ENCODE measurements around the gene C1orf159.
"Not testable (repeated sequence)": the region's sequence is repeated elsewhere in the genome, so short reads cannot be mapped to it uniquely, and the experiment has no call there.

C1orf159 gene

DNA sequence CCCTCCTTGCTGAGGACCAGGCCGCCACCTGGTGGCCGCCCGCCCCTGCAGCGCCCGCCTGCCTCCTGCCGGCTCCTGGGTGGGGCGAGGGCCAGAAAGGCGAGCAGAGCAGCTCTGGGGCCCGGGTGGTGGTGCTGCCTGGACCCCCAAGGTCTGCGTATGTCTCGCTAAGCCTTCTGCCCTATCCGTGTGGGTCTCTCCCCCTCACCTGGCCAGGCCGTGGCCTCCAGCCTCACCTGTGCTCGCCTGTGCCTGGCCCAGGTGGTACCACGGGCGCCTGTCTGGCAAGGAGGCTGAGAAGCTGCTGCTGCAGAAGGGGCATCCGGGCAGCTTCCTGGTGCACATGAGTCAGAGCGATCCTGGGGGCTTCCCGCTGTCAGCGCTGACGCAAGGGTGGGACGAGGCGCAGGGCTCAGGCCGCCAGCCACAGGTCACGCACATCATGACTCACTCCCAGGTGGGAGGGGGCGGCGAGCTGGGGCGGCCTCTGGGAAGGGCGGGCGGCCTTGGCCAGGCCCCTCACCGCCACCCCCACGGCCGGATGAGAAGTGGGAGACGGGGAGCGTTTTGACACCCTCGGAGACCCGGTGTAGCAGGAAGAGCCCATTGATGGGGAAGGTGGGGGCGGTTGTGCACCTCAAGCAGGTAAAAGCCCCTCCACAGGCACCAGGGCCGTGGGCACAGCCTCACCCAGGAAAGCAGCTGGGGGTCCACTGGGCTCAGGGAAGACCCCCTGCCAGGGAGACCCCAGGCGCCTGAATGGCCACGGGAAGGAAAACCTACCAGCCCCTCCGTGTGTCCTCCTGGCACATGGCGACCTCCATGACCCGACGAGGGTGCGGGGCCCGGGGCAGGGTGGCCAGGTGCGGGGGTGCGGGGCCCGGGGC, 51.7 kb downstream of the C1orf159 start:
- DNase-seq, result no peak

DNA sequence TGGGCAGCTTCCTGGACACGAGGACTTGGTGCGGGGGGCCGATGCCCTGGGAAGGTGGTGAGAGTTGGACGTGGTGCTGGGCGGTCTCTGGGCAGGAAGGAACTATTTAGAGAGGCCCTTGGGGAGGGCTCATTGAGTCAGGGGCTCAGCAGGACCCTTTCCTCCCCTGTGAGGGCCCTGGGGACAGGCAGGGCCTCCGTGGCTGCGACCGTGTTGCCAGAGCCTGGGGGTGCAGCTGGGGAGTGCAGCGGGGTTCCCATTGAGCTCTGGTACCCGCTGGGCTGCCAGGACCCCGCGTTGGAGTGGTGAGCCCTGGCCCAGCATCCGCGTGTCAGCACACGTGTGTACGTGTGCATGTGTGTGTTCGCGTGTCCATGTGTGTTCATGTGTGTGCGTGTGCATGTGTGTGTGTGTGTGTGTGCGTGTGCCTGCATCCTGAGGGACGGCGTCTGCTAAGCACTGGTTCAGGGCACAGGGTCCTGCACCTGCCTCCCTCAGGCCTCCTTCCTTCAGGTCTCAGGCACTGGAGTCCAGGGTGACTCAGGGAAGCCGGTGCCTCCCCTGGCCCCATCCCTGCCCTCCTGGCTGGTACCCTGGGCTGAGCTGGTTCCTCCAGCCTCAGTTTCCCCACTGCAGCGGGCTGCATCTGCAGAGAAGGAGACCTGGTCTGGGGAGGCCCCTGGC, 52.5 kb downstream of the C1orf159 start:
- DNase-seq, result no peak

DNA sequence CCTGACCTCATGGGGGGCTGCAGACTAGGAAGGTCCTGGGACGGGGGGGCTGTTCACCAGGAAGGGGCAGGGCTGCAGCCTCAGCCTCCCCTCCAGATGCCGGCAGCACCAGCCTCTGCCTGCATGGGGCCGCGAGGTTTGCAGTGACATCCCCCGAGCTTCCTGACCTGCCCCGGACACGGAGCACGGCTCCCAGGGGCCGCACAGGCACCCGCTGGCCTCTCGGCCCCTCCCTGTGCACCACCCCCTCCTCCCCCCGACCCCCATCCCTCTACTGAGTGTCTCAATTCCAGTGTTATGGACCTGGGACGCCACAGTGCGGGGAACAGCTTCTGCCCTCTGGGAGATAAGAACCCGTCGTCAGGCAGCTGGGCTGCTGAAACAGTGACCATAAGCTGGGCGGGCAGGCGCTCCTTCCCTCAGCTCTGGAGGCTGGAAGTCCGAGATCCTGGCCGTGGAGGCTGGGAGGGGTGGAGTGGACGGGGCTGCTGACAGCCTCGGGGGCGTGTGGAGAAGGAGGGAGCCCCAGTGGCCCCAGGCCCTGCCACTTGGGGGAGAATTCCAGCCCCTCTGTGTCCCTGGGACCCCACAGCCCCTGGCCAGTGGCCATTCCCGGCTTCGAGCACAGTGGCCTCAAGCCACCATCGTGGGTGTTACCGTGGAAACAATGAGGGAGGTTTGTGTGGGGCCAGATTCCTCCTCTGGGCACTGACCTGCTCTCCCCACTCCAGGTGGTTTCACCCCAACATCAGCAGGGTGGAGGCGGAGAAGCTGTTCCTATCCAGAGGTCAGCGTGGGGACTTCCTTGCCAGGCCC, 53.3 kb downstream of the C1orf159 start:
- DNase-seq, result no peak

DNA sequence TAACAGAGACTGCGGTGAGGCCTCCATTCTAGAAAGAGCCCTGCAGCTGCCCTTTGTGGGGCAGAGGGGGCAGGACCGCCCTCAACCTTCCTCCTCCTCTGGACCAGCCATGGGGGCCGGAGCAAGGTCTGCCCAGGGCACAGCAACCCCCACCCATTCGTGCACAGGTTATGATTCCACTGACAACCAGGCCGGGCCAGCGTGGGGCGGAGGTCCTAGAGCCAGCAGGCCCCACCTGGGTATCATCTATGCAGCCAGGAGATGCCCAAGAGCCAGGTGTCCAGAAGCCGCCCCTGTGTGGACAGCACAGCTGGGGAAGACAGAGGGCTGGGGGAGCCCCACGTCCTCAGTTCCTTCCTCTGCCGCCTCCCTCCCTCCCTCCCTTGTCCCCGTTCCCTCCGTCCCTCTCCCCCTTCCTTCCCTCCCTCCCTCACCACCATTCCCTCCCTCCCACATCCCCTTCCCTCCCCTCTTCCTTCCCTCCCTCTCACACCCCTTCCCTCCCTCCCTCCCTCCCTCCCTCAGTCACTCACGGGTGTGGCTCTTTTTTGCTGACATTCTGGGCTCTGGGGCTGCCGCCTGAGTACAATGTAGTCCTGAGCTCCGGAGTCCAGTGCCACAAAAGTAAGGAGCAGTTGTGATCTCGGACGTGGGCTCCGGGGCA, 54.1 kb downstream of the C1orf159 start:
- no peak for DNase-seq

DNA sequence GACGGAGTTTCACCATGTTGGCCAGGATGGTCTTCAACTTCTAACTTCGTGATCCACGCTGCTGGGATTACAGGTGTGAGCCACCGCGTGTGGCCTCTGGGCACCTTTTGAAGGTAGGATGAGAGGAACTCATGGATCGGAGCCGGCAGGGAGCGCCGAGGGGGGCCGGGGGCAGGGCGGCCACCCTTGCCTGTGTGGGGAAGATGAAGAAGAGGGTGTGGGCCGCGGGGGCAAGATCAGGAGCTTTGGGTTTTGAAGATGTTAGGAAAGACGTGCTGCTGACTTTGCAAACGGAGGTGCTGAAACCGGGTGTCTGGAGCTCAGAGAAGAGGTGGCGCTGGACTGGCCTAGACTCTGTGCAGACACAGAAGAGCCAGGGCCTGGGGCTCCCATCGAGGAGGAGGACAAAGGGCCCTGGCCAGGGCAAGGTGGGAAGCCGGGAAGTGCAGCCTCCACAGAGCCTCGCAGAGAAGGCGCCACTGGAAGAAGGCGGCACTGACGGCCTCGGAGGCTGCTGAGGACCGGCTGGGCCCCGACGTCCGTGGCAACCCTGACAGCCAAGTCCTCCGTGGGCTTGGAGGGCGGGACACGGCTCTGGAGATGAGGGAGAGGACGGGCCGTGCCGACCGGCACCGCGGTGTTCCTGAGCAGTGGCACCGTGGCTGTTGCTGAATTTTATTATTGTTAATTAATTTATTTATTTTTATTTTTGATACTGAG, 55.4 kb downstream of the C1orf159 start:
- no peak for DNase-seq

DNA sequence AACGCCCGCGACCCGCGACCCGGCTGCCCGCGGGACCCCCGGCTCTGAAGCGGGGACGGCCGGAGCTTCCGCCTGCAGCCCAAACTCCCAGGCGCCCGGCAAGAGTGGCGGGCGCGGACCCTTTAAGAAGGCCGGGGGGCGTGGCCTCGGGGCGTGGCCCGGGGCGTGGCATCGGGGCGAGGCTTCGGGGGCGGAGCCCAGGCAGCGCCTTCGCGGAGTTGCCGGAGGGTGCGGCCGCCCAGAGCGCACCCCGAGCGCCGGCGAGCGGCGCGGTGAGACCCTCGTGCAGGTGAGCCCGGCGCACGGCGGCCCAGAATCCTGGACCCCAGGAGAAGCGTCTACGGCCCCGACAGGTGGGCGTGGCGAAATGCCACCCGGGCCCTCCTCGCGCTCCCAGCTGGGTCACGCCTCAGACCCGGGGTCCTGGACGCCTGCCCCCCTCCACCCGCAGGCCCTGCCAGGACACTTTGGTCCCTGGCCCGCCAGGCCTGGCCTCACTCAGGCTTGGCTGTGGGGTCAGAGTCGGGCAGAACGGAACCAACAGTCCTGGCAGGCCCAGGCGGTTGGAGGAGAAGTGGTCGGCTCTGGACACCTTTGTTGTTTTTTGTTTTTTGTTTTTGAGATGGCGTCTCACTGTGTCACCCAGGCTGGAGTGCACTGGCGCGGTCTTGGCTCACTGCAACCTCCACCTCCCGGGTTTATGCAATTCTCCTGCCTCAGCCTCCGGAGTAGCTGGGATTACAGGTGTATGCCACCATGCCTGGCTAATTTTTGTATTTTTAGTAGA, 56.2 kb downstream of the C1orf159 start:
- no peak for DNase-seq

DNA sequence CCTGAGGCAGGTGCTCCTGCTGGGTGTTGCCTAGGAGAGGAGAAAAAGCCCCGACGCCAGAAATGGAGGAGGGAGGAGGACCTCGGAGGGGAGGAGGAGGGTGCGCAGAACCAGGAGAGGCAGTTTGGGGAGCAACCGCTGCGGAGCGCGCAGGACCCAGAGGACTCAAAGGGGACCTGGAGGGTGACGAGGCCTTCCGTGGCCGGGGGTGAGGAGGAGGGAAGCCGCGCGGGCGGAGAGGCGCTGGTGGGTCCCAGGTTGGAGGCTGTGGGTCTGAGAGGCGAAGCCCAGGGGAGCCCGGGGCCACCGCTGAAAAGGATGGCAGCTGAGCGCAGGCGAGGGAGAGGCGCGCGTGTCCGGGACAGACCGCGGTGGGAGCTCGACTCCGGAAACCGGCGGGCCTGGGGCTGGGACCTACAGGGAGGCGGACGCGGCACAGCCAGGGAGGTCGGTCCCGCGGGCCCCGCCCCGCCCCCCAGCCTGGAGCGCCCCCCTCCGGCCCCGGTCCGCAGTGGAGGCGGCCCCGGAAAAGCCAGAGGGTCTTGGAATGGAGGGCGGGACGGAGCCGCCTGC, 56.9 kb downstream of the C1orf159 start:
- no peak for DNase-seq

DNA sequence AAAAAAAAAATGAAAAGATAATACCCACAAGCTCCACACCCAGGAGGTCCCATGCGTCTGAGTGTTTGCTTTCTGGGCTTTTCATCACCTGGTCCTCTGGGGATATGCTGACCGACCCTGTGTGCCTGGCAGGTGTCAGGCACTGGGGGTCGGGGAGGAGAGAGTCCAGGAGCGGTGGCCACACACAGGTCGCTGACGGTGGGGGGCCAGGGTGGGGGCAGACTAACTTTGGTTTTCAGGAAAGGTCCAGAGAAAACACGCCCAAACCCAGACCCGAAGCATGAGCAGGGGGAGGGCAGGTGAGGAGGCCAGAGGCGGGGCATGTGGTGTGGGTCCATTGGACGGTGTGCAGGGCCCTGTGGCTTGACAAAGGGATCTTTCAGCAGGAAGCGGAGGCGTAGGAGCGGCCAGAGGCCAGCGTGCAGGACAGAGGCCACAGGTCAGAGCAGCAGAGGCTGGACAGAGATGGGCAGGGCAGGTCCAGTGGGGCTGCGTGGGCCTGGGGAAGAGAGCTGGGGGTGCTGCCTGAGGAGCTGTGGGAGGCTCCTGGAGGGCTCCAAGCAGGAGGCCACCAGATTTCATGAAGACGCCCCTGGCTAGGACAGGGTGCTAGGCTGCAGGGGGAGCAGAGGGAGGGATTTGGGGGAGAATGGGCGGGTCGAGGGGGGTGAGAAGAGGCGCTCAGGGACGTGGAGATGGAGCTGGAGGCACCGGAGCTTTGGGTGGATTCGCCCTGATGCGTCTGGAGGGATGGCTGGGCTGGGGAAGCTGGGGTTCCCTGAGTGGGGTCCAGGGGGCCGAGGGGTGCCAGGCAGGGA, 57.6 kb downstream of the C1orf159 start:
- DNase-seq, result no peak

DNA sequence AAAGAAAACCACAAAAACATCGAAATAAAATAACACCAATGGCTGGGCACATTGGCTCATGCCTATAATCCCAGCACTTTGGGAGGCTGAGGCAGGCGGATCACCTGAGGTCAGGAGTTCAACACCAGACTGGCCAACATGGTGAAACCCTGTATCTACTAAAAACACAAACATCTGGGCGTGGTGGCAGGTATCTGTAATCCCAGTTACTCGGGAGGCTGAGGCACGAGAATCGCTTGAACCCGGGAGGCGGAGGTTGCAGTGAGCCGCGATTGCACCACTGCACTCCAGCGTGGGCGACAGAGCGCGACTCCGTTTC, 58.2 kb downstream of the C1orf159 start:
- not testable (repeated sequence) for DNase-seq

DNA sequence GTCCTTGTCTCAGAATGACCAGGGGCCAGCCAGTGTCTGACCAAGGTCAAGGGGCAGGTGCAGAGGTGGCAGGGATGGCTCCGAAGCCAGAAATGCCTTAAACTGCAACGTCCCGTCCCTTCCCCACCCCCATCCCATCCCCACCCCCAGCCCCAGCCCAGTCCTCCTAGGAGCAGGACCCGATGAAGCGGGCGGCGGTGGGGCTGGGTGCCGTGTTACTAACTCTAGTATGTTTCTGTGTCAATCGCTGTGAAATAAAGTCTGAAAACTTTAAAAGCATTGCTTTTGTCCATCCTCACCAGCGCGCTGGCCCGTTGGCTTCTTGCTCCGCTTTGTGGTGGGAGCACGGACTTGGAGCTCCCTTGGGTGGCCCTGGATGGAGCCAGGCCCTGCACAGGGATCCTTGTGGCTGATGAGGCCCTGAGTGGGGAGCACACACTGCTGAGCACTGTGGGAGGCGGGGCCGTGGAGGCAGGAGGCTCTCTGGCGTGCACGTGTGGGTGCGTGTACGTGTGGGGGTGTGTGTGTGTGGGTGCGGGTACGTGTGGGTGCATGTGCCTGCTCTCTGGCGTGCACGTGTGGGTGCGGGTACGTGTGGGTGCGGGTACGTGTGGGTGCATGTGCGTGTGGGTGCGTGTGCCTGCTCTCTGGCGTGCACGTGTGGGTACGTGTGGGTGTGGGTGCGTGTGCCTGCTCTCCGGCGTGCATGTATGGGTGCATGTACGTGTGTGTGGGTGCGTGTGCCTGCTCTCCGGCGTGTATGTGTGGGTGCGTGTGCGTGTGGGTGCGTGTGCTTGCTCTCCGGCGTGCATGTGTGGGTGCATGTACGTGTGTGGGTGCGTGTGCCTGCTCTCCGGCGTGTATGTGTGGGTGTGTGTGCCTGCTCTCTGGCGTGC, 59.8 kb downstream of the C1orf159 start:
- DNase-seq, result no peak

DNA sequence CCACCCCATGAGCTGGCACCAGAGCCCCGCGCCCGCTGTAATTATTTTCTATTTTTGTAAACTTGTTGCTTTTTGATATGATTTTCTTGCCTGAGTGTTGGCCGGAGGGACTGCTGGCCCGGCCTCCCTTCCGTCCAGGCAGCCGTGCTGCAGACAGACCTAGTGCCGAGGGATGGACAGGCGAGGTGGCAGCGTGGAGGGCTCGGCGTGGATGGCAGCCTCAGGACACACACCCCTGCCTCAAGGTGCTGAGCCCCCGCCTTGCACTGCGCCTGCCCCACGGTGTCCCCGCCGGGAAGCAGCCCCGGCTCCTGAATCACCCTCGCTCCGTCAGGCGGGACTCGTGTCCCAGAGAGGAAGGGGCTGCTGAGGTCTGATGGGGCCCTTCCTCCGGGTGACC, 60.9 kb downstream of the C1orf159 start:
- no peak for DNase-seq

DNA sequence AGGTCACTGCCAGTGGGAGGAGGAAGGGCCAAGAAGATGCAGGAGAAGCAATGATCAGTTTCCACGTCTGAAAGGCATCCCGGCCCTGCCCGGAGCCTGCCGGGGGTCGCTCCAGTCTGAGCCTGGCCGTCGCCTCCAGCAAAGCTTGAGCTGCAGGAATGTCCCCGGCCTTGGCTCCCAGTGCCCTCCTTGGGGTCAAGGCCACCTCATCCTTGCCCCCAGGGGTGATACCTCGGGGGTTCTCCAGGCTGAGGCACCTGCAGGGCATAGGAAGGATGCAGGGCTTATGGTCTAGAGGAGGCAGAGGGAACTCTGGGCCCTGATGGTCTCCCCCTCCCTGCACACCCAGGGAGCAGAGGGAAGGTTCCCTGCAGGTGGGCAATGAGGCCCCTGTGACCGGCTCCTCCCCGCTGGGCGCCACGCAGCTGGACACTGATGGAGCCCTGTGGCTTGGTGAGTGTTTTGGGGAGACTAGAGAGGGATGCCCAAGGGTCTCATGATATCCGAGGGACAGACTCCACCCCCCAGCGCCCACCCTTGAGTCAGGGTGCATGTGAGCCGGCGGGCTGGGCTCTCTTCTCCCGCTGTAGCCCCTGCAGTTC, 61.7 kb downstream of the C1orf159 start:
- DNase-seq, result no peak

DNA sequence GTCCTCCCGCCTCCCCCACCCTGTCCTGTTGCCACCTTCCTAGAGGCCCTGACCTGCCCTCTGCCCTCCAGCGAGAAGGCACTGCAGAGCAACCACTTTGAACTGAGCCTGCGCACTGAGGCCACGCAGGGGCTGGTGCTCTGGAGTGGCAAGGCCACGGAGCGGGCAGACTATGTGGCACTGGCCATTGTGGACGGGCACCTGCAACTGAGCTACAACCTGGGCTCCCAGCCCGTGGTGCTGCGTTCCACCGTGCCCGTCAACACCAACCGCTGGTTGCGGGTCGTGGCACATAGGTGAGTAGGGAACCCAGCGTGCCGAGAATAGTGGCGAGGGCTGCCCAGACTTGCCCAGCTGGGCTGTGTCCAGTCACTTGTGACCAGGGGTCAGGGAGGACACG, 62.2 kb downstream of the C1orf159 start:
- DNase-seq, result no peak

DNA sequence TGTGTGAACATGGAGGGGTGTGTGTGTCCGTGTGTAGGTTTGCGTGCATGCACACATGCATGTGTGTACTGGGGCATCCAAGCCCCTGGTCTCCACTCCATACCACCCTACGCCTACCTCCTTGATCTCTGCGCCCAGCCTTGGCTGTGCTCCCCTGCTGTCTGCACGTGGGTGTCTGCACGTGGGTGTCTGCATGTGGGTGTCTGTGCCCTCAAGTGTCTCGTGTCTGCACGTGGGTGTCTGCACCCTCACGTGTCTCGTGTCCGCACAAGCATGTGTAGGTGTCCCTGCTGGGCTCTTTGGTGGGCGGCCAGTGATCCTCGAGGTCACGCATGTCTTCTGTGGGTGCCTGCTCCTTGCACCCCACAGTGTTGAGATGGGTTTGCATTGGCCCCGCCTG, 62.9 kb downstream of the C1orf159 start:
- no peak for DNase-seq

DNA sequence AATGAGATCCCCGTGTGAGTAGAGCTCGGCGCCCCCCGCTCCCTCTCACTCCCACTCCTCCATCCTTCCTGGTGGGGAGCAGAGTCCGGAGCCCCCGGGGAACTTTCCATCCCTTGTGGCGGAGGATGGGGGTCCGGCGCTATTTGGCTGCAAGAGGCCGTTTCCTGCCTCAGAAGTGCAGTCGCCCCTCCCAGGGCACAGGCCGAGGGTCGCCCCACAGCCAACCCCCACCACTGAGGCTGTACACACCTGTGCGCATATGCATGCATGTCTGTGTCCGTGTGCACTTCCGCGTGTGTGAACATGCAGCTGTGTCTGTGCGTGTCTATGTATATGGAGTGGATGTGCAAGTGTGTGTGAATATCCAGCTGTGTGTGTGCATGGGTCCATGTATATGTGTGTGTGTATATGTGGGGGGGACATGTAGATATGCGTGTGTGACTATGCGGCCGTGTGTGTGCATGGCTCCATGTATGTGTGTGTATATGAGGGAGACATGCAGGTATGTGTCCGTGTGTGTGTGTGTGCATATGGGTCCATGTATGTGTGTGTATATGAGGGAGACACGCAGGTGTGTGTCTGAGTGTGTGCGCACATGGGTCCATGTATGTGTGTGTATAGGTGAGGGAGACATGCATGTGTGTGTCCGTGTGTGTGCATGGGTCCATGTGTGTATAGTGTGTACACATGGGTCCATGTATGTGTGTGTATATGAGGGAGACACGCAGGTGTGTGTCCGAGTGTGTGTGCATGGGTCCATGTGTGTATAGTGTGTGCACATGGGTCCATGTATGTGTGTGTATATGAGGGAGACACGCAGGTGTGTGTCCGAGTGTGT, 63.7 kb downstream of the C1orf159 start:
- no peak for DNase-seq

DNA sequence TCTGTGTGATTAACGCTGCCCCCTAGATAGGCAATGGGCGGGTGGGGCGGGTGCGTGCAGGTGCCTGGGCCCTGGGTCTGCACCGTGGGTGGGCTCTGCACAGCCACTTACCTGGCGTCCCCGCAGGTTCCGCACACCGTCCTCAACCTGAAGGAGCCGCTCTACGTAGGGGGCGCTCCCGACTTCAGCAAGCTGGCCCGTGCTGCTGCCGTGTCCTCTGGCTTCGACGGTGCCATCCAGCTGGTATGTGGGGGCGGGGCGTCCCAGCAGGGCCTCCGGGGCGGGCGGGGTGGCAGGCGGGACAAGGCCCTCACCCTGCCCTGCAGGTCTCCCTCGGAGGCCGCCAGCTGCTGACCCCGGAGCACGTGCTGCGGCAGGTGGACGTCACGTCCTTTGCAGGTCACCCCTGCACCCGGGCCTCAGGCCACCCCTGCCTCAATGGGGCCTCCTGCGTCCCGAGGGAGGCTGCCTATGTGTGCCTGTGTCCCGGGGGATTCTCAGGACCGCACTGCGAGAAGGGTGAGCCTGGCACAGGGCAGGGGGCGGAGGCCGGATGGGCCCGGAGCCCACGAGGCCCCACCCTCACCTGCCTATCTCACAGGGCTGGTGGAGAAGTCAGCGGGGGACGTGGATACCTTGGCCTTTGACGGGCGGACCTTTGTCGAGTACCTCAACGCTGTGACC, 64.6 kb downstream of the C1orf159 start:
- no peak for DNase-seq

DNA sequence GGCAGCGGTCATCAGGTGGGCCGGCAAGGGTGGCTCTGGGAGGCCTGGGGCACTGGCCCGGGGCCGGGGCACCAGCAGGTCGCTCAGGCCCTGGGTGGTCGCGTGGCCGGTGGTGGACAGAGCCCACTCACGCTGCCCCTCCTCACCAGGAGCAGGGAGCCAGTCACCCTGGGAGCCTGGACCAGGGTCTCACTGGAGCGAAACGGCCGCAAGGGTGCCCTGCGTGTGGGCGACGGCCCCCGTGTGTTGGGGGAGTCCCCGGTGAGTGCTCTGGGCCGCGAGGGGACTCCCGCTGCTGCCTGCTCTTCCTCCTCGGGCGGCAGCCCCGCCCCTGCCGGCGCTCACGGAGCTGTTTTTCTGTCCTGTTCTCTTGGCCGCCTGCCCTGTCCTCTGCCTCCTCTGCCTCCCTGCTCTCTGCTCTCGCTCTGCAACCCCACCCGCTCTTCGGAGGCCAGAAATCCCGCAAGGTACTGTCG, 65.3 kb downstream of the C1orf159 start:
- DNase-seq, result no peak
